MM.1S (cell line): ENCODE data around the gene CHST11.

Experiments used
- EZH2 ChIP-seq: fragments of 300-600 bp; sonication (generic); optimal IDR thresholded peaks from 2 replicates; pipeline ENCODE3; 2017; ENCODE audit warnings: low read depth, mild to moderate bottlenecking, antibody characterized with exemption, low read length, mixed read lengths
- EZH2phosphoT487 ChIP-seq: fragments of 300-600 bp; sonication (generic); IDR thresholded peaks from 2 replicates; pipeline ENCODE4 v1.6.1; 2018; ENCODE audit warnings: antibody characterized with exemption, low read length
- TF ChIP-seq, protein P1 (sequence below): fragments of 300-600 bp; sonication (generic); IDR thresholded peaks from 2 replicates; pipeline ENCODE4 v1.5.1; 2016; ENCODE audit warnings: antibody characterized with exemption, low read length, mixed read lengths

DNA sequence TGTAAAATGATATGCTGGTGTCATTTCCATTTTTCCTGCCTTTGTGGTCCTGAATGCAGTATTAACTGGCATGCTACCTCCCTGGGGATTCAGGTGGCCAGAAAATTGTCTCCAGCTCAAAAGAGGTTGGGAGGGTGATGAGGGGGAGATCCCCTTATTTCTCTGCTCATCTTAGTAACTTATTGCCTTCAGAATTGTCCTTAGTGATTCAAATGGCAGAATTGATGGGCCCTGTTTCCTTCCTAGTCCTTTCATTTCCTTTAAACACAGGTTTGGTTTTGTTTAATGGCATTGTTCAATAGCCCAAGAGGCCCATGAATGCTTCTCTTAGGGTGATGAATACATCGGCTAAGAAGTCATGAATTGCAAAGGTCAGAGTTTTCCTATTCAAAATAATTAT, 294.4 kb downstream of the CHST11 start:
- TF ChIP-seq, protein P1, sequence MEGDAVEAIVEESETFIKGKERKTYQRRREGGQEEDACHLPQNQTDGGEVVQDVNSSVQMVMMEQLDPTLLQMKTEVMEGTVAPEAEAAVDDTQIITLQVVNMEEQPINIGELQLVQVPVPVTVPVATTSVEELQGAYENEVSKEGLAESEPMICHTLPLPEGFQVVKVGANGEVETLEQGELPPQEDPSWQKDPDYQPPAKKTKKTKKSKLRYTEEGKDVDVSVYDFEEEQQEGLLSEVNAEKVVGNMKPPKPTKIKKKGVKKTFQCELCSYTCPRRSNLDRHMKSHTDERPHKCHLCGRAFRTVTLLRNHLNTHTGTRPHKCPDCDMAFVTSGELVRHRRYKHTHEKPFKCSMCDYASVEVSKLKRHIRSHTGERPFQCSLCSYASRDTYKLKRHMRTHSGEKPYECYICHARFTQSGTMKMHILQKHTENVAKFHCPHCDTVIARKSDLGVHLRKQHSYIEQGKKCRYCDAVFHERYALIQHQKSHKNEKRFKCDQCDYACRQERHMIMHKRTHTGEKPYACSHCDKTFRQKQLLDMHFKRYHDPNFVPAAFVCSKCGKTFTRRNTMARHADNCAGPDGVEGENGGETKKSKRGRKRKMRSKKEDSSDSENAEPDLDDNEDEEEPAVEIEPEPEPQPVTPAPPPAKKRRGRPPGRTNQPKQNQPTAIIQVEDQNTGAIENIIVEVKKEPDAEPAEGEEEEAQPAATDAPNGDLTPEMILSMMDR: no peak
- TF ChIP-seq EZH2: no peak
- no peak for TF ChIP-seq EZH2phosphoT487
